ENCODE data around the gene CD300LG.

The CD300LG gene

DNA sequence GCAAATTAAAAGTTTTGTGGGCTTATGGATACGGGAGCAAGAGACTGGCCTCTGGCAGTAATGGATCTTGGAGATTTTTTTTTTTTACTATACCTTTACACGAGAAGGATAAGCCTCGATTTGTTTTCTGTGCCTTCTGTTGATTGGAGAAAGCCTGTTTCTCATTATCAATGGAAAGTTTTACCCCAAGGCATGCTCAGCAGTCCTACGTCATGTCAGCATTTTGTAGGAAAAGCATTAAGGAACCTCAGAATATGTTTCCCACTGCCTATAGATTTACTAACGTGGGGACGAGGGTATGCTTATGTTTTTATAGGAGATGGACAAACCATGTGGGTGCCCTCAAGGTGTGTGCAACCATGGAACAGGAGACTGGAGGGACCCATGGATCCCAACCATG lies 26.8 kb downstream of the CD300LG start:
- no peak for DNase-seq
- no peak for TF ChIP-seq POLR2A (IDR thresholded peaks at IDR 0.05; ENCODE audit: low read length)
- TF ChIP-seq GATA1 (IDR thresholded peaks at IDR 0.05; ENCODE audit: low read depth, low read length) = no peak

- DNase-seq = no peak
- TF ChIP-seq GATA1 (IDR thresholded peaks at IDR 0.05; ENCODE audit: low read depth, low read length) (no peak), POLR2A (IDR thresholded peaks at IDR 0.05; ENCODE audit: low read length) (no peak)
These were observed 27.3 kb downstream of the CD300LG start for GRCh38 chr17:43874293-43874692.

GRCh38 chr17:43875476-43876147 lies 28.6 kb downstream of the CD300LG start:
- no peak for TF ChIP-seq POLR2A (IDR thresholded peaks at IDR 0.05; ENCODE audit: low read length)
- no peak for DNase-seq

DNA sequence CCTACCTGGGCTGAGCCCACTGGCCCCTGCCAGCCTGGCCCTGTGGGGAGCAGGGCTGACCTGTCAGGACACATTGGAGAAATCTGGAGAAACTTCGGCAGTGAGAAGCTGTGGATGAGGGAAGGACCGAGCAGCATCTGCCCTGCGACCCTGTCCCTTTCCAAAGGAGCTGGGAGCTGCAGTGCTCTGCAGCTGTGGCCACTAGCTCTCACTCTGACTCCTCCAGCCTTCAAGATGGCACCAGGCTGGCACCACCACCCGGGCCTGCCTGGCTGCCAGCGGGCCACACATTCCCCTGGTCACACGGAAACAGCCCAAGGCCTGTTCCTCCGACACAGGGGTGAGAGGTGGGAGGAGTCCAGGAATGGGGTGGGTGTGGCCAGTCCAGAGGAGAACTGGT lies 30.1 kb downstream of the CD300LG start:
- no peak for DNase-seq
- no peak for TF ChIP-seq GATA1 (IDR thresholded peaks at IDR 0.05; ENCODE audit: low read depth, low read length)
- no peak for TF ChIP-seq POLR2A (IDR thresholded peaks at IDR 0.05; ENCODE audit: low read length)

DNA sequence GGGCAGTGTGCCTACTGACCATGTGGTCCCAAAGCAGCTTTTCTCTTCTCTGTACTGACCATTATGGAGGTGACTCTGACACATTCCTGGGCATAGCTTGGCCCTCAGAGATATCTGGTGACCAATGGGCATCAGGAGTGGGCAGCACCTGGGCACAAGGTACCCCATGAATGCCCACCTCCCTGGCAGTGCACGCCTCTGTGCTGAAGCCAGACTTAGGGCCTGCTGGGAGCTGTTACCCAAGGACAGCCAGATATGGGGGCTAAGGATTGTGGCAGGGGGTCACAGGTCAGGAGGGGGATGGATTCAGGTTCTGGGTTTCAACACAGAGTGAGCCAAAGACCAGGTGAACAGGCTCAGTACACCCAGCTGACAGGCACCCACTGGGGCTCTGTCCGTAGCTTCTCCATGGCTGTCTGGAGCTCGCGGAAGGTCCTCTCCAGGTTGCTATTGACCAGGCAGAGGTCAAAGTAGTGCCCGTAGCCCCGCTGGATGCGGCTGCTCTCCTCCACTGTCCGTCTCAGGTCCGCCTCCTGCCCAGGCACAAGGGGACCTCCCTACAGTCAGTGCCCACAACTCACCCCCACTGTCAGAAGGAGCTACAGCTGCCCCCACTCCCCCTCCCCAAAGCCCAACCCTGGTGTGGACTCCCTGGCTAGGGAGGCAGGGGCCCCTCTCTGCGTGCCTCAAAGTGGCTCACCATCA lies 30.6 kb downstream of the CD300LG start:
- TF ChIP-seq GATA1 (IDR thresholded peaks at IDR 0.05; ENCODE audit: low read depth, low read length) (no peak), POLR2A (IDR thresholded peaks at IDR 0.05; ENCODE audit: low read length) (no peak)
- DNase-seq = no peak

DNA sequence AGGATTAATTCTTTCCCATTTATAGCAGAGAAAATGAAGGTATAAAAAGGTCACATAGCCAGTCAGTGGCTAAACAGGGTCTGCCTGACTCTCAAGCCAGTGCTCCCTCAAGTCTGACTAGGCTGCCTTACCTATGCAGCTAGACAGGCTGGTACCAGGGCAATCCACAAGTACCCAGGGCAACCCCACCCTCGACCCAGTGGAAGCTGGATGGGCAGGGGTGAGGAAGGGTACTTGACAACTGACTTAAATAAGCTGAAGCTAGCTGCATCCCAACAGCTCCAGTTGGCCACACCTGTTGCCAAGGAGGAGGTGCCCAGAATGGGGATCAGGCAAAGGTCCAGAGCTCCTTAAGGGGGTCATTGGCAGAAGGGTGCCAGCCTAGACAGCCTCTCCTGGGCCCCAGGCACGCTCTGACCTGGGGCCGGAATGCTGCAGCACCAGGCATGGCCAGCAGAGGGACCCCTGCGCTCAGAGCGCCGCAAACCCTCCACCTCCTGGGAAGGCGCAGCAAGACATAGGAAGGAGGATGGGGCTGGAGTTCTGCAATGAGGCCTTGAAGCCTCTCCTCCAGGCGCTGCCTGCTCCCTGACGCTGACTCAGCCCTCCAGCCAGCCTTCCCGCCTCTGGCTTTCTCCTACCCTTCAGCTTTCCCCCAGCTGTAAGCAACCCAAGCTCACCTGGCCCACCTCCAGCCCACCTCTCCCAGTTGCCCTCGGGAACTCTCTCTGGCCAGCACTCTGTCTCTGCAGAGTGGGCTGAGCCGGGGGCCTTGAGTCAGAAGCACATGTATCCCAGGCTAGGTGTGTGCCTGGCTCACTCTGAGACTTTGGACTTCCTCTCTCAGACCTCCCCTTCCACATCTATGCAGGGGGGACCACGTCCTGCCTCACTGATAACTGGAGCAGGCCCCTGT lies 31.5 kb downstream of the CD300LG start:
- DNase-seq = peak; percentile 45 to 76
- no peak for TF ChIP-seq GATA1 (IDR thresholded peaks at IDR 0.05; ENCODE audit: low read depth, low read length)
- TF ChIP-seq POLR2A (IDR thresholded peaks at IDR 0.05; ENCODE audit: low read length) = no peak

GRCh38 chr17:43879723-43880419 lies 32.9 kb downstream of the CD300LG start:
- no peak for TF ChIP-seq GATA1 (IDR thresholded peaks at IDR 0.05; ENCODE audit: low read depth, low read length)
- no peak for TF ChIP-seq POLR2A (IDR thresholded peaks at IDR 0.05; ENCODE audit: low read length)
- DNase-seq = no peak

GRCh38 chr17:43880420-43880991 lies 33.5 kb downstream of the CD300LG start:
- DNase-seq = peak; percentile 31 to 63
- TF ChIP-seq GATA1 (IDR thresholded peaks at IDR 0.05; ENCODE audit: low read depth, low read length) (no peak), POLR2A (IDR thresholded peaks at IDR 0.05; ENCODE audit: low read length) (no peak)

GRCh38 chr17:43881181-43881580 lies 34.2 kb downstream of the CD300LG start:
- TF ChIP-seq POLR2A (IDR thresholded peaks at IDR 0.05; ENCODE audit: low read length) (no peak), GATA1 (IDR thresholded peaks at IDR 0.05; ENCODE audit: low read depth, low read length) (no peak)
- no peak for DNase-seq

GRCh38 chr17:43881758-43882505 lies 35.0 kb downstream of the CD300LG start:
- no peak for TF ChIP-seq GATA1 (IDR thresholded peaks at IDR 0.05; ENCODE audit: low read depth, low read length)
- TF ChIP-seq POLR2A (IDR thresholded peaks at IDR 0.05; ENCODE audit: low read length) = no peak

GRCh38 chr17:43882761-43883415 lies 35.9 kb downstream of the CD300LG start:
- DNase-seq = no peak
- TF ChIP-seq POLR2A (IDR thresholded peaks at IDR 0.05; ENCODE audit: low read length) (no peak), GATA1 (IDR thresholded peaks at IDR 0.05; ENCODE audit: low read depth, low read length) (no peak)

More at GRCh38 chr17:43881758-43882505, 35.0 kb downstream of the CD300LG start:
- no peak for DNase-seq

- TF ChIP-seq GATA1 (IDR thresholded peaks at IDR 0.05; ENCODE audit: low read depth, low read length) = no peak
- no peak for DNase-seq
These were observed 41.6 kb downstream of the CD300LG start for GRCh38 chr17:43888548-43888947.
